ENCODE measurements around the gene POFUT1.

POFUT1 gene

DNA sequence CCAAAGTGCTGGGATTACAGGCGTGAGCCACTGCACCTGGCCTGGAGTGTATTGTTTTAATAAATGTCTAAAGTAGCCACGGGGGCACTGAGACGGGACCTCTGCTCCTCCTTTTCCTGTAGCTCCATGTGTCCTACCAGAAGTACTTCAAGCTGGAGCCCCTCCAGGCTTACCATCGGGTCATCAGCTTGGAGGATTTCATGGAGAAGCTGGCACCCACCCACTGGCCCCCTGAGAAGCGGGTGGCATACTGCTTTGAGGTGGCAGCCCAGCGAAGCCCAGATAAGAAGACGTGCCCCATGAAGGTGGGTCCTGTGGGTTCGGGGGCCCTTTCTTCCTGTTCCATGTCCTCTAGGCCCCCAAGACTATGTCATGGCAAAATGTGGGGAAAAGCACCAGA lies 7.5 kb downstream of the POFUT1 start:
- no peak overlapping the region for H3K27ac ChIP-seq
- TF ChIP-seq ZFX (IDR thresholded peaks at IDR 0.05), result no peak
- TF ChIP-seq, protein P1, sequence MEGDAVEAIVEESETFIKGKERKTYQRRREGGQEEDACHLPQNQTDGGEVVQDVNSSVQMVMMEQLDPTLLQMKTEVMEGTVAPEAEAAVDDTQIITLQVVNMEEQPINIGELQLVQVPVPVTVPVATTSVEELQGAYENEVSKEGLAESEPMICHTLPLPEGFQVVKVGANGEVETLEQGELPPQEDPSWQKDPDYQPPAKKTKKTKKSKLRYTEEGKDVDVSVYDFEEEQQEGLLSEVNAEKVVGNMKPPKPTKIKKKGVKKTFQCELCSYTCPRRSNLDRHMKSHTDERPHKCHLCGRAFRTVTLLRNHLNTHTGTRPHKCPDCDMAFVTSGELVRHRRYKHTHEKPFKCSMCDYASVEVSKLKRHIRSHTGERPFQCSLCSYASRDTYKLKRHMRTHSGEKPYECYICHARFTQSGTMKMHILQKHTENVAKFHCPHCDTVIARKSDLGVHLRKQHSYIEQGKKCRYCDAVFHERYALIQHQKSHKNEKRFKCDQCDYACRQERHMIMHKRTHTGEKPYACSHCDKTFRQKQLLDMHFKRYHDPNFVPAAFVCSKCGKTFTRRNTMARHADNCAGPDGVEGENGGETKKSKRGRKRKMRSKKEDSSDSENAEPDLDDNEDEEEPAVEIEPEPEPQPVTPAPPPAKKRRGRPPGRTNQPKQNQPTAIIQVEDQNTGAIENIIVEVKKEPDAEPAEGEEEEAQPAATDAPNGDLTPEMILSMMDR (conservative IDR thresholded peaks at IDR 0.05), result no peak

DNA sequence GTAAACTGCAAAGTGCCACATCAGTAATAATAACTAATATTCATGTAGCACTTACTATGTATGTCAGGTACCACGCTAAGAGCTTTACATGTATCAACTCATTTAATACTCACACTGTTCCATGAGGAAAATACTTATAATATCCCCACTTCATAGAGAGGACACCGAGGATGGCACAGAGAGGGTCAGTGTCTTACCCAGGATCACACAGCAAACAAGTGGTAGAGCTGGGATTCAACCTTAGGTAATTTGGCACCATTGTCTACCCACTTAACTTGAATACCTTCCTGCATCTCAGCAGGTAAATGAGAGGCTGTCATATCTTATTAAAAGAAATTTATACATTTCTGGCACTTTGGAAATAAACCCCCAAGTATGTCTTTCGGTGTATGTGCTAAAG lies 8.0 kb downstream of the POFUT1 start:
- TF ChIP-seq, protein P1 (conservative IDR thresholded peaks at IDR 0.05), result no peak
- TF ChIP-seq ZFX (IDR thresholded peaks at IDR 0.05), result no peak
- no peak overlapping the region for H3K27ac ChIP-seq

DNA sequence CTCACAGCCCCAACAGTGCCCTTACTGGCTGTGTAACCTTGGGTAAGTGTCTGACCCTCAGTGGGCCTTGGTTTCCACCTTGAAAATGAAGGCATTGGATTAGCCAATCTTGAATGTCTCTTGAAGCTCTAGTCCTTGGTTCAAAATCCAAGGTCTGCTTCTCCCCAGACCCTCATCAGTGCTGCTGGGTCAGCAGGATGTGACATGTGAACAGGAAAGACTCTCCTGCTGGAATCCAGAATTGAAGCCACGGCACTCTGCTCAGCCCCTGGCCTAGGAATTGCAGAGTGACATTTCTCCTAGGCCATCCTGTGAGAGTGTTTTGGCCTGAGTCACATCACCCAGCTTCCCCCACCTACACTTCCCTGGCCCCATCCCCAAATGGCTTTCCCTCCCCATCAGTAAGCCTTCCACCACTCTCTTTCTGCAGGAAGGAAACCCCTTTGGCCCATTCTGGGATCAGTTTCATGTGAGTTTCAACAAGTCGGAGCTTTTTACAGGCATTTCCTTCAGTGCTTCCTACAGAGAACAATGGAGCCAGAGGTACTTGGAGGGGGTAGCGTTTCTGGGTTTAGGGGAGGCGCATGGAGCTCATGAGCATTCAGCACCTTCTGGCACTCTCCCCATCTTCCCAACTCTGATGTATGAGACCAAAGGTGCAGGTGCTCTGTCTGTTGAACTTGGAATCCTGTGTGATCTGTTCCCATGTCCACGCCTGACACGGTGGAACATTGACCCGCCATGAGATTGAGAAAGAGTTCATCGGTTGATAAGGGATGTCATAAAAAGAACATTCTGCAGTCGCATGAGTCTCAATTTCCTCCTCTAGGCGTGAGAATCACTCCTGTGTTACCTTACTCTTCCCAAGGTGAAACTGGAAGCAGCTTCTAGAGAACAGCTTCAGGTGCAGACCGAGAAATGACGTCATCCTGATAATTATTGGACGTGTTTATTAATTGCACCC lies 8.8 kb downstream of the POFUT1 start:
- TF ChIP-seq, protein P1 (conservative IDR thresholded peaks at IDR 0.05), result no peak
- no peak for TF ChIP-seq ZFX (IDR thresholded peaks at IDR 0.05)
- no peak overlapping the region for H3K27ac ChIP-seq

DNA sequence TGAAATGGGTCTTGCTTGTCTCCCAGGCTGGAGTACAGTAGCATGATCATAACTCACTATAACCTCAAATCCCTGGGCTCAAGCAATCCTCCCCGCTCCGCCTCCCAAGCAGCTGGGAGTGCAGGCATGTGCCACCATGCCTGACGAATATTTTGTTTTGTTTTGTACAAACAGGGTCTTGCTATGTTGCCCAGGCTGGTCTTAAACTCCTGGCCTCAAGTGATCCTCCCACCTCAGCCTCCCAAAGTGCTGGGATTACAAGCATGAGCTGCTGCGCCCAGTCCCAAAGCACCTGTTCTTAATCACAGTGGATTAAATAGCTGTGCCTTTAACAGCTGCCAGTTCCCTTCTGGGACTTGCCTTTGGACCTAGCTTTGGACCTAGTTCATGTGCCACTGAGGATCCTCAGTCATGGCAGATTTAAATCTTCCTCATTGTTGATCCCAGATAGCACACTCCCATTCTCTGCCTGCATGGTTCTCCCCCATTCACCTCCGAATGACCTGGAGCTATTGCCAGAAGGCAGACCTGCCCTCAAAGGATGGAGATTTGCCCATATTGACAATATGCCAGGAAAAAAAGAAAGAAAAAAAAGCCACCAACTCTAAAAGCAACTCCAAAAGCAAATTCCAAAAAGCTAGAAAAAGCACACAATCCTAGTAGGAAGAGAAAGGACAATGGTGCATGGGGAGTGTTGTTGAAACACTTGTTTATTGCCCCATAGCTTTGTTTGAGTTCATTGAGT lies 10.6 kb downstream of the POFUT1 start:
- TF ChIP-seq, protein P1 (conservative IDR thresholded peaks at IDR 0.05), result no peak
- no peak for TF ChIP-seq ZFX (IDR thresholded peaks at IDR 0.05)
- H3K27ac ChIP-seq, result no peak overlapping the region

DNA sequence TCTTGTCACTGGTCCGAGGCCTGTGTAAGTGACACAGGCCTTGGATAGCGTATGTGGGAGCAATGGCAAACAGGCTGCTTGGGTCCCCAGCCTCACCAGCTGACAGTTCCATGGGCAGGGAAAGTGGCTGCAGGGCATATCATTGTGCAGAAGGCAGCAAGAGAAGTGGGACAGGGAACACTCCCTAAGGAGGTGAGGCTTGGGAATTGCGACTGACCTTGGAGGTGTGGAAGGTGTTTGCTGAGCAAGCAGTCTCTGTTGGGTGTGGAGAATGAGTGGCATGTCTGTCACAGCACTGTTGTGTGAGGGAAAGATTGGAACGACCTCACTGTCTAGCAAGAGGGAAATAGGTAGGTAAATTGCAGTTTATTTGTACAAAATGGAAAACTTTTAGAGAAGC lies 16.8 kb downstream of the POFUT1 start:
- H3K27ac ChIP-seq, result no peak overlapping the region
- no peak for TF ChIP-seq ZFX (IDR thresholded peaks at IDR 0.05)
- TF ChIP-seq, protein P1 (conservative IDR thresholded peaks at IDR 0.05), result no peak

DNA sequence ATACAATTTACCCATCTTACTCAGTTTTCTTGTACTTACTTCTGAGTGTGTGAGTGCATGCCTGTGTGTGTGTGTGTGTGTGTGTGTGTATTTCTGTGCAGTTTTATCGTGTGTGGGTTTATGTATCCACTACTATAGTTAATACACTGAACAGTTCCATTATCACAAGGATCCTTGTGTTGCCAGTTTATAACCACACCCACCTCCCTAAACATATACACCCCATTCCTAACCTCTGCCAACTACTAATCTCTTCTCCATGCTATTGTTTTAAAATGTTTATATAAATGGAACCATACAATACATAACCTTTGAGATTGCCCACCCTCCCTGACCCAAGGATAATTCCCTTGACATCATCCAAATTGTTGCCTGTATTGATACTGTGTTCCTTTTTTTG lies 18.7 kb downstream of the POFUT1 start:
- TF ChIP-seq, protein P1 (conservative IDR thresholded peaks at IDR 0.05), result no peak

DNA sequence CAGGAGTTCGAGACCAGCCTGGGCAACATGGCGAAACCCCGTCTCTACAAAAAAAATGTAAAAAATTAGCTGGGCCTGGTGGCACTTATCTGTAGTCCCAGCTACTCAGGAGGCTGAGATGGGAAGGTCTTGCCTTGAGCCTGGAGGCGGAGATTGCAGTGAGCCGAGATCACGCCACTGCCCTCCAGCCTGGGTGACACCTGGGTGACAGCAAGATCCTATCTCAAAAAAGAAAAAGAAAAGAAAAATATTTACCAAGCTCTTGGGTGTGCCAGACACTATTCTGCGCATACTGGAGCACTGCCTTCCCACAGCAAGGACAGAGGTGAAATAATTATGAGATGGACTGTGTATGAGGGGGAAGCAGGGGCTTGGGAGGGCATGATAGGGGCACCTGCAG lies 19.6 kb downstream of the POFUT1 start:
- H3K27ac ChIP-seq, result no peak overlapping the region
- TF ChIP-seq ZFX (IDR thresholded peaks at IDR 0.05), result no peak
- TF ChIP-seq, protein P1 (conservative IDR thresholded peaks at IDR 0.05), result no peak

More for the DNA sequence above, 18.7 kb downstream of the POFUT1 start:
- H3K27ac ChIP-seq, result no peak overlapping the region
